GM12878 (cell line): ENCODE results near the gene MED13L. TPM values are rescaled to one million over a fixed set of nuclear protein-coding genes. Genes with fewer than 3 reads are reported as not detected.

Experiments
- ATAC-seq: fragments of 200-7000 bp; cut with Tn5 transposase; 3 replicates; pipeline ENCODE4 v1.9.1; 2020; ENCODE audit warnings: mild to moderate bottlenecking, moderate library complexity
- BruUV-seq: library from RNA; stranded (reverse); fragments of 400-500 nt; replicated peaks from 2 replicates; lab custom pipeline; 2021; lab: Mats Ljungman, UMichigan
- CTCF ChIA-PET: fragments of 300-600 bp; sonication (Branson Sonifier 250); formaldehyde crosslinking; extraction: SDS; loops from one replicate; lab custom pipeline; 2021; ENCODE audit warnings: inconsistent platforms; lab: Yijun Ruan, JAX
- POLR2A ChIA-PET: fragments of 350-600 bp; formaldehyde crosslinking; extraction: SDS; loops from one replicate; lab custom pipeline; 2021; ENCODE audit warnings: inconsistent platforms; lab: Charles Lee
- RAD21 ChIA-PET: fragments of 300-600 bp; sonication (Branson Sonifier 250); formaldehyde crosslinking; loops from one replicate; lab custom pipeline; 2023; ENCODE audit warnings: antibody characterized with exemption; ENCODE audit not compliant: unreplicated experiment; lab: Charles Lee
- SMC1A ChIA-PET: fragments of 300-600 bp; sonication (Branson Sonifier 250); formaldehyde crosslinking; loops from one replicate; lab custom pipeline; 2023; ENCODE audit not compliant: unreplicated experiment, uncharacterized antibody; lab: Charles Lee
- DNase-seq: peaks from one replicate; pipeline ENCODE4 v3.0.0-alpha.2; 2011; ENCODE audit warnings: low read depth, low spot score
- FAIRE-seq: peaks from 3 replicates; lab custom pipeline; 2011; peaks lifted over from hg19 to GRCh38; lab: Jason Lieb, UNC
- H2AFZ ChIP-seq: 2 replicates; pipeline ENCODE4 v1.6.0; 2011; ENCODE audit warnings: low read depth, low read length, control low read depth; ENCODE audit not compliant: control insufficient read depth
- H3K27ac ChIP-seq: 2 replicates; pipeline ENCODE4 v1.5.1; 2011; ENCODE audit warnings: control low read depth; ENCODE audit not compliant: control insufficient read depth, insufficient read depth
- H3K27me3 ChIP-seq, 2 experiments: replicated peaks in 1 of 2; 2 replicates each; pipeline versions ENCODE4 v1.6.0 to v1.6.1; 2011; ENCODE audit warnings: low read length in 1 of 2; ENCODE audit not compliant: control insufficient read depth in 2 of 2, insufficient read depth in 2 of 2
- H3K36me3 ChIP-seq, 2 experiments: 2 replicates each; pipeline ENCODE4 v1.5.1; 2011; ENCODE audit warnings: low read length in 1 of 2; ENCODE audit not compliant: control insufficient read depth in 2 of 2, insufficient read depth in 2 of 2
- H3K4me1 ChIP-seq: 2 replicates; pipeline ENCODE4 v1.6.1; 2011; ENCODE audit warnings: mild to moderate bottlenecking, low read length, moderate library complexity, mixed read lengths; ENCODE audit not compliant: control insufficient read depth, insufficient read depth
- H3K4me2 ChIP-seq: 2 replicates; pipeline ENCODE4 v1.6.0; 2011; ENCODE audit warnings: control low read depth; ENCODE audit not compliant: control insufficient read depth, insufficient read depth
- H3K4me3 ChIP-seq: fragments of 200-600 bp; sonication (generic); 2 replicates; pipeline ENCODE4 v1.5.1; 2016
- H3K79me2 ChIP-seq: 2 replicates; pipeline ENCODE4 v1.6.0; 2011; ENCODE audit warnings: low read length; ENCODE audit not compliant: control insufficient read depth, insufficient read depth
- H3K9ac ChIP-seq: 2 replicates; pipeline ENCODE4 v1.8.0; 2011; ENCODE audit warnings: low read length, control low read depth, mixed read lengths; ENCODE audit not compliant: control insufficient read depth, insufficient read depth
- H3K9me3 ChIP-seq: replicated peaks from 3 replicates; pipeline ENCODE4 v1.5.1; 2011; ENCODE audit warnings: mild to moderate bottlenecking, low read length; ENCODE audit not compliant: control insufficient read depth, insufficient read depth
- H4K20me1 ChIP-seq: 2 replicates; pipeline ENCODE4 v1.6.0; 2011; ENCODE audit not compliant: control insufficient read depth, insufficient read depth
- BCLAF1 ChIP-seq: fragments of 450-650 bp; IDR thresholded peaks from 2 replicates; pipeline ENCODE4 v1.6.1; 2017; ENCODE audit warnings: antibody characterized with exemption, mild to moderate bottlenecking, moderate library complexity
- BHLHE40 ChIP-seq, 2 experiments: fragments of 450-650 bp in 1 of 2; IDR thresholded peaks; 2 replicates each; pipeline ENCODE4 v1.6.1; 2011 to 2017; ENCODE audit warnings: low read depth in 2 of 2, borderline replicate concordance in 1 of 2, improper control_type of control experiment in 1 of 2, low read length in 1 of 2, mild to moderate bottlenecking in 1 of 2
- ESRRA ChIP-seq: IDR thresholded peaks from 2 replicates; pipeline ENCODE4 v1.6.1; 2012; ENCODE audit warnings: mild to moderate bottlenecking, low read length, improper control_type of control experiment
- GABPA ChIP-seq: IDR thresholded peaks from 2 replicates; pipeline ENCODE4 v1.6.1; 2014; ENCODE audit warnings: antibody characterized with exemption, low read depth, mild to moderate bottlenecking, inconsistent platforms
- HDAC2 ChIP-seq: fragments of 200-600 bp; sonication (generic); IDR thresholded peaks from 2 replicates; pipeline ENCODE4 v1.6.1; 2017
- IKZF1 ChIP-seq: fragments of 450-650 bp; conservative IDR thresholded peaks from 2 replicates; pipeline ENCODE4 v1.6.1; 2017; ENCODE audit warnings: antibody characterized with exemption, mild to moderate bottlenecking
- JUND ChIP-seq: IDR thresholded peaks from 2 replicates; pipeline ENCODE4 v1.6.1; 2012; ENCODE audit warnings: low read depth, mild to moderate bottlenecking, low read length, improper control_type of control experiment, moderate library complexity
- NKRF ChIP-seq: fragments of 450-650 bp; conservative IDR thresholded peaks from 2 replicates; pipeline ENCODE4 v1.6.1; 2017; ENCODE audit warnings: mild to moderate bottlenecking, moderate library complexity
- RUNX3 ChIP-seq: IDR thresholded peaks from 2 replicates; pipeline ENCODE4 v1.6.1; 2012; ENCODE audit warnings: low read length, inconsistent platforms
- SP1 ChIP-seq: IDR thresholded peaks from one replicate; pipeline ENCODE4 v1.6.1; 2011; ENCODE audit warnings: low read depth, low read length
- SRF ChIP-seq, 2 experiments: IDR thresholded peaks; 2 replicates each; pipeline ENCODE4 v1.6.1; 2011; ENCODE audit warnings: low read depth in 2 of 2, low read length in 2 of 2, mild to moderate bottlenecking in 1 of 2, moderate library complexity in 1 of 2
- ZSCAN29 ChIP-seq: fragments of 450-650 bp; IDR thresholded peaks from 2 replicates; pipeline ENCODE4 v1.6.1; 2017; ENCODE audit warnings: mild to moderate bottlenecking, moderate library complexity
- WGBS: methylation state at CpG from one replicate; pipeline ENCODE4 v1.1.6; 2016; ENCODE audit warnings: low lambda C conversion rate; ENCODE audit not compliant: insufficient replicate concordance, insufficient coverage; ENCODE audit errors: missing lambda C conversion rate; 5-methylcytosine and 5-hydroxymethylcytosine counted together
- in situ Hi-C: fragments of 300-500 bp; cut with MboI; formaldehyde crosslinking; loops from 9 replicates; pipeline ENCODE4 v1.14.3; 2018; ENCODE audit warnings: mixed read lengths
- intact Hi-C: fragments of 100-400 bp; cut with micrococcal nuclease; formaldehyde crosslinking; loops from one replicate; pipeline ENCODE4 v1.14.2; 2022; ENCODE audit not compliant: unreplicated experiment
- polyA plus RNA-seq, 11 experiments: library from polyadenylated mRNA; depleted of rRNA in 4 of 11; unstranded in 6 of 11; stranded (reverse) in 5 of 11; fragments of >200 nt; fragmentation: Nextera tagmentation in 4 of 11; fragmentation: Illumina TruSeq in 1 of 11; extraction: Ambion mirVana in 4 of 11; extraction: Trizol in 1 of 11; gene quantifications; 1 replicate in 1 of 11; 2 replicates in 10 of 11; pipeline versions ENCODE4 v1.2.1 to v1.2.3, GENCODE V29; 2011 to 2016; ENCODE audit warnings: inconsistent platforms in 2 of 11, missing spikeins in 2 of 11, low read depth in 1 of 11
- total RNA-seq, 4 experiments: library from RNA; depleted of rRNA in 3 of 4; stranded (reverse); fragments of >200 nt in 3 of 4; fragmentation: Illumina TruSeq in 1 of 4; extraction: Trizol in 1 of 4; gene quantifications; 2 replicates each; pipeline versions ENCODE4 v1.2.1 to v1.2.3, GENCODE V29; 2013 to 2021

MED13L gene
- total and polyA plus RNA-seq, 10 of the 15 experiments (the other 5 are each of a cell fraction or from before 2014, with no cell fraction given): 3.7 to 30.1 (median 9.1) TPM

DNA sequence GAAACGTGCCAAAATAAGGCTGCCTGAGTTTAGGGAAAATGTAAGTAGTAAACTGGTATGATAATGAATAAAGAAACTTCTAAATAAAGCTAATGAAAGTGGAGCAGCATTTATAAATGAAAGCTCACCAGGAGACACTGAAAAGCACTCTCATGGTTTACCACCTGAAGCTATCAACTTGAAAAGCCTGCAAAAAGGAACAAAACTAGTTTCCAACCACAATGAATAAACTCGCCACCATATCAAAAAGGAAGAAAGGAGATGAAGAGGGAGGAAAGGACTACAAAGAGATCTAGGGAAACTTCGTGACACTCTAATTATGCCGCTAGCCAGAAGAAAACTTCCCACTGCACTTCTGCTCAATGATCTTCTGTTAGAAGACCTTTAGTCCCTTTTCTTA is 66.7 kb downstream of the MED13L start:
- POLR2A ChIA-PET: interaction anchor here (0.5 to 0.6 kb wide), 2 partner anchors 42 to 128 kb away, joined by 4 to 5 read pairs; no protein-coding TSS in a partner anchor
- H3K4me2 ChIP-seq: no peak overlapping the region
- no peaks in the 10 kb centered on the region for H3K36me3 ChIP-seq
- DNase-seq (no peak), FAIRE-seq (no peak), ATAC-seq (no peak)
- H3K4me3 ChIP-seq: no peak overlapping the region
- SMC1A ChIA-PET: interaction anchor here (0.6 to 3.3 kb wide), 3 partner anchors 9 to 14 kb away, joined by 3 to 8 read pairs (median 6); no protein-coding TSS in a partner anchor
- H4K20me1 ChIP-seq: no peaks in the 10 kb centered on the region
- H2AFZ ChIP-seq: no peak overlapping the region
- RAD21 ChIA-PET: no interaction called here
- H3K9me3 ChIP-seq: no peaks in the 10 kb centered on the region
- WGBS: 57% methylated on average over 4 of the region's 4 CpGs
- CTCF ChIA-PET: no interaction called here
- H3K27me3 ChIP-seq: no peaks in the 10 kb centered on the region
- H3K9ac ChIP-seq: no peak overlapping the region
- no peaks in the 10 kb centered on the region for H3K4me1 ChIP-seq
- no peak overlapping the region for H3K27ac ChIP-seq
- BruUV-seq: no TSS peak
- TF ChIP-seq GABPA (no peak), RUNX3 (peak; percentile 51), NKRF (no peak)
- intact Hi-C loops (no loop called here), in situ Hi-C loops (no loop called here)
- H3K79me2 ChIP-seq: no peaks in the 10 kb centered on the region; the same call in none of the 2 replicates

DNA sequence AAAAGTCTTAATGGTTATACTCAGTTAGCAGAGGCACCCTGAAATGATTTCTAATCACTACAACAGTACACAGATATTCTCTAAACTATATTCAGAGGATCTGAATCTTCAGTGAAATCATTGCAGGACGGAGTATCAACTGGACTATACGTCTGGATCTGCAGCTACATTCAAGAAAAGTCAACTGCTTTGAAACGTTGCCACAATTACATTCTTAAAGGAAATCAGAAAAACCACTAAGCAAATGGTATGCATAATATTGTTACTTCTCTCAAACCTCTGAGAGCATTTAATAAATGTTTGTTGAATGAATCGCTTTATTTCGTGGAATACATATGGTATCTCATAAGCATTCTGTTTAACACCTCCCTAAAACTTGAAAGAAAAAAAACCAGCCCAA is 67.4 kb downstream of the MED13L start:
- no peak overlapping the region for H3K9ac ChIP-seq
- no peak for TF ChIP-seq ZSCAN29
- no peak for TF ChIP-seq BHLHE40 (IDR thresholded peaks at IDR 0.05; ENCODE audit: borderline replicate concordance in 1 of 2, low read depth in 2 of 2, low read length in 1 of 2)
- no peak for TF ChIP-seq BCLAF1
- TF ChIP-seq IKZF1: no peak
- TF ChIP-seq SRF (IDR thresholded peaks at IDR 0.05; ENCODE audit: low read depth in 2 of 2, low read length in 2 of 2): no peak
- no peak for TF ChIP-seq SP1
- no peak for TF ChIP-seq HDAC2
- TF ChIP-seq ESRRA: no peak
- no peak for TF ChIP-seq JUND
- POLR2A ChIA-PET: interaction anchor here (0.5 kb wide), 1 partner anchor 128 kb away, joined by 5 read pairs; no protein-coding TSS in a partner anchor
- no peak for FAIRE-seq
- no peaks in the 10 kb centered on the region for H3K9me3 ChIP-seq
- SMC1A ChIA-PET: interaction anchor here (0.9 to 3.3 kb wide), 2 partner anchors 8 to 14 kb away, joined by 6 to 8 read pairs; no protein-coding TSS in a partner anchor
- BruUV-seq: no TSS peak
- H2AFZ ChIP-seq: no peak overlapping the region
- ATAC-seq: no peak
- no peaks in the 10 kb centered on the region for H3K27me3 ChIP-seq
- H3K4me1 ChIP-seq: no peaks in the 10 kb centered on the region
- H3K27ac ChIP-seq: no peak overlapping the region
- RAD21 ChIA-PET: no interaction called here
- 71% methylated on average over 5 of the region's 5 CpGs for WGBS
- no peaks in the 10 kb centered on the region for H3K36me3 ChIP-seq
- CTCF ChIA-PET: no interaction called here
- intact Hi-C loops (no loop called here), in situ Hi-C loops (no loop called here)
- H3K79me2 ChIP-seq: no peaks in the 10 kb centered on the region; the same call in none of the 2 replicates
- H4K20me1 ChIP-seq: no peaks in the 10 kb centered on the region
- DNase-seq: no peak
- H3K4me3 ChIP-seq: no peak overlapping the region
- no peak overlapping the region for H3K4me2 ChIP-seq
